ENCODE data around the gene DNAJB6. TPM values are rescaled to one million over a fixed set of nuclear protein-coding genes. Genes with fewer than 3 reads are reported as not detected.

DNAJB6 gene
- total and polyA plus RNA-seq, 2 donors (not counting 3 experiments of a cell fraction or from before 2014, with no cell fraction given): 69.6 to 135 TPM

DNA sequence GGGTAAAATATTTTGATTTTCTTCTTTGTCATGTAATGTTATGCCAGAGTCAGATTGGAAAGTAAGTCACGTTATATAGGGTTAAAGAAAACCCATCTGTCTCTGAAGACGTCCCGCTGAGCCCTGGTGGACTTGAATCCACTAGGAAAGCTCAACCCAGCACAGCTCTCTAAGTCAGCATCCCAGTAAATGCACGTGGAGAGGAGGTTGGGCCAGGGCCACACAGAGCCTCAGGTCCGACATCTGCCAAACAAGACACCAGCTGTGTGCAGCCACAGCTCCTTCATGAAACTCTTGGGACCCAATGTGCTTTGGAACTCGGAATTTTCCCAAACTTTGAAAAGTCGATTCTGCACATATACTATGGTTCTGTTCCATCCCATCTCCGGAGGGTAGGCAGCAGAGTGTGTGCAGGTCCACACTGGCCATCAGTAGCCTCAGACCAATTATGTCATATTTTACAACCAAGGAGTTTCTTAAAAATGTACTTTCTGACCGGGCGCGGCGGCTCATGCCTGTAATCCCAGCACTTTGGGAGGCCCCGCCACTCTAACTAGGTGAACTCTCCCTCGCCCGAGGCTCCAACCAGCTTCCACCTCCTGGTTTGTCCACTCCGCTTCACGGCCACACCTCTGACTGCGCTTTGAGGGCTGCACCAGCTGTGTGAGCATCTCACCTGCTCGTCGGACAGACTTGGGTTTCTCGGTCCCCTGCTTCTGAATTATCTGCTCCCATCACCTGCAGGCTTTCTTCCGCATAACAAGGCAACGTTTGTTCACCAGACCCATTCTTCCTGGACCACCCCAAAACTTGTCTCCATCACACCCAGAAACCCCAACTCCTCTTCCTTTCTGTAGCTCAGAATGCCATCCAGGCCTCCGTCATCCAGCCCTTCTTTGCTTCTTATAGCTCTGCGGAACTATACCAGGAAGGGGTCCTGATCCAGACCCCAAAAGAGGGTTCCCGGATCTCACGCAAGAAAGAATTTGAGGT lies 29.7 kb upstream of the DNAJB6 start:
- no peaks in the 10 kb centered on the region for H3K36me3 ChIP-seq (ENCODE audit: control insufficient read depth in 2 of 2, extremely low read depth in 1 of 2, insufficient read depth in 2 of 2, low read length in 2 of 2)
- no peaks in the 10 kb centered on the region for H3K9me1 ChIP-seq (replicated peaks; ENCODE audit: control insufficient read depth, extremely low read depth, insufficient read depth, low read length)
- peaks cover 18% of the 10 kb centered on the region for H3K4me1 ChIP-seq (ENCODE audit: control insufficient read depth, extremely low read depth, insufficient read depth, low read length)
- H3K27me3 ChIP-seq (ENCODE audit: control insufficient read depth in 2 of 2, insufficient read depth in 2 of 2, low read length in 2 of 2): no peaks in the 10 kb centered on the region
- no peak overlapping the region for H3K9ac ChIP-seq (replicated peaks; ENCODE audit: extremely low read depth, insufficient read depth, low read length)
- dilution Hi-C loops (cut with MboI; ENCODE audit: extremely low pct_ligation_motif_present, low sequenced_read_pairs): no loop called here
- POLR2A ChIA-PET: no interaction called here
- CTCF ChIA-PET: no interaction called here
- H4K20me1 ChIP-seq (replicated peaks; ENCODE audit: control insufficient read depth, extremely low read depth, insufficient read depth, low read length): no peaks in the 10 kb centered on the region
- no TSS peak for BruUV-seq (replicated peaks)
- no peak overlapping the region for H3K4me2 ChIP-seq (ENCODE audit: insufficient read depth, low read length)
- no peak overlapping the region for H3K4me3 ChIP-seq (replicated peaks in 1 of 3; ENCODE audit: insufficient read depth in 1 of 3, low read depth in 1 of 3, low read length in 3 of 3)
- no peak for DNase-seq (ENCODE audit: low read depth, low spot score)
- no peak for FAIRE-seq
- no peak overlapping the region for H3K27ac ChIP-seq (ENCODE audit: insufficient read depth, low read depth, low read length)
- TF ChIP-seq POLR2AphosphoS5 (IDR thresholded peaks at IDR 0.05; ENCODE audit: insufficient read depth, low read depth, low read length) (no peak), EZH2 (IDR thresholded peaks at IDR 0.05; ENCODE audit: borderline replicate concordance, low read depth, low read length, severe bottlenecking) (no peak), JUN (IDR thresholded peaks at IDR 0.05; ENCODE audit: borderline replicate concordance, insufficient read depth, insufficient read length, low read depth) (no peak), FOS (IDR thresholded peaks at IDR 0.05; ENCODE audit: borderline replicate concordance, insufficient read depth, low read length) (no peak)
- TF ChIP-seq, protein P1, sequence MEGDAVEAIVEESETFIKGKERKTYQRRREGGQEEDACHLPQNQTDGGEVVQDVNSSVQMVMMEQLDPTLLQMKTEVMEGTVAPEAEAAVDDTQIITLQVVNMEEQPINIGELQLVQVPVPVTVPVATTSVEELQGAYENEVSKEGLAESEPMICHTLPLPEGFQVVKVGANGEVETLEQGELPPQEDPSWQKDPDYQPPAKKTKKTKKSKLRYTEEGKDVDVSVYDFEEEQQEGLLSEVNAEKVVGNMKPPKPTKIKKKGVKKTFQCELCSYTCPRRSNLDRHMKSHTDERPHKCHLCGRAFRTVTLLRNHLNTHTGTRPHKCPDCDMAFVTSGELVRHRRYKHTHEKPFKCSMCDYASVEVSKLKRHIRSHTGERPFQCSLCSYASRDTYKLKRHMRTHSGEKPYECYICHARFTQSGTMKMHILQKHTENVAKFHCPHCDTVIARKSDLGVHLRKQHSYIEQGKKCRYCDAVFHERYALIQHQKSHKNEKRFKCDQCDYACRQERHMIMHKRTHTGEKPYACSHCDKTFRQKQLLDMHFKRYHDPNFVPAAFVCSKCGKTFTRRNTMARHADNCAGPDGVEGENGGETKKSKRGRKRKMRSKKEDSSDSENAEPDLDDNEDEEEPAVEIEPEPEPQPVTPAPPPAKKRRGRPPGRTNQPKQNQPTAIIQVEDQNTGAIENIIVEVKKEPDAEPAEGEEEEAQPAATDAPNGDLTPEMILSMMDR (IDR thresholded peaks at IDR 0.05; ENCODE audit: extremely low read depth in 1 of 2, insufficient read depth in 1 of 2, low read depth in 1 of 2, low read length in 2 of 2): no peak
- TF ChIP-seq, protein P2, sequence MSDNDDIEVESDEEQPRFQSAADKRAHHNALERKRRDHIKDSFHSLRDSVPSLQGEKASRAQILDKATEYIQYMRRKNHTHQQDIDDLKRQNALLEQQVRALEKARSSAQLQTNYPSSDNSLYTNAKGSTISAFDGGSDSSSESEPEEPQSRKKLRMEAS (IDR thresholded peaks at IDR 0.05; ENCODE audit: insufficient read depth, insufficient read length): no peak
- intact Hi-C loops (cut with micrococcal nuclease): no loop called here
- H3K9me3 ChIP-seq (replicated peaks; ENCODE audit: control insufficient read depth, insufficient read depth, low read length): no peaks in the 10 kb centered on the region
- H3K79me2 ChIP-seq (ENCODE audit: control insufficient read depth, insufficient read depth, low read length): no peaks in the 10 kb centered on the region
- no peak overlapping the region for H2AFZ ChIP-seq (ENCODE audit: low read depth, low read length)
